Naive thymus-derived CD4-positive, alpha-beta T cell (primary cell): ENCODE data around the gene HMCN1. TPM values are rescaled to one million over a fixed set of nuclear protein-coding genes. Genes with fewer than 3 reads are reported as not detected.
"Not testable (repeated sequence)": the region's sequence is repeated elsewhere in the genome, so short reads cannot be mapped to it uniquely, and the experiment has no call there.

Experiments used
- ATAC-seq: fragments of 150-1000 bp; cut with Tn5 transposase; 2 replicates; pipeline ENCODE4 v1.10.0; 2021; ENCODE audit warnings: mild to moderate bottlenecking, moderate library complexity
- CTCF ChIA-PET: fragments of 350-600 bp; sonication (Branson Sonifier 250); formaldehyde crosslinking; loops from one replicate; lab custom pipeline; 2021; ENCODE audit warnings: antibody characterized with exemption; lab: Charles Lee
- POLR2A ChIA-PET: fragments of 350-600 bp; sonication (Branson Sonifier 250); formaldehyde crosslinking; loops from one replicate; lab custom pipeline; 2021; ENCODE audit warnings: antibody characterized with exemption, inconsistent platforms; lab: Charles Lee
- DNase-seq, 9 donors: peaks; one replicate each; pipeline versions ENCODE4 v3.0.0 to v3.0.0-alpha.2; 2020 to 2022; ENCODE audit warnings: mixed read lengths in 1 of 9
- H3K27ac ChIP-seq: one replicate; pipeline ENCODE4 v1.7.0; 2013; ENCODE audit warnings: mild to moderate bottlenecking, low read depth, low read length, moderate library complexity
- H3K27me3 ChIP-seq, 2 donors: one replicate each; pipeline ENCODE4 v1.7.0; 2013; ENCODE audit warnings: low read length in 2 of 2, mild to moderate bottlenecking in 2 of 2, moderate library complexity in 2 of 2; ENCODE audit not compliant: control insufficient read depth in 2 of 2, insufficient read depth in 2 of 2
- H3K36me3 ChIP-seq, 3 experiments: 1 replicate in 2 of 3; 2 replicates in 1 of 3; pipeline ENCODE4 v1.7.0; 2013; ENCODE audit warnings: low read length in 3 of 3, mild to moderate bottlenecking in 3 of 3, moderate library complexity in 1 of 3; ENCODE audit not compliant: insufficient read depth in 3 of 3, control insufficient read depth in 2 of 3
- H3K4me1 ChIP-seq, 2 donors: one replicate each; pipeline ENCODE4 v1.7.0; 2013; ENCODE audit warnings: low read length in 2 of 2, mild to moderate bottlenecking in 2 of 2, moderate library complexity in 1 of 2; ENCODE audit not compliant: control insufficient read depth in 2 of 2, insufficient read depth in 2 of 2
- H3K4me3 ChIP-seq: 2 replicates; pipeline ENCODE4 v1.7.0; 2013; ENCODE audit warnings: mild to moderate bottlenecking, low read length
- H3K9me3 ChIP-seq, 3 experiments: 1 replicate in 2 of 3; 2 replicates in 1 of 3; pipeline ENCODE4 v1.7.0; 2013; ENCODE audit warnings: low read length in 3 of 3; ENCODE audit not compliant: control insufficient read depth in 2 of 3
- H3K27ac Mint-ChIP-seq, 9 donors: one replicate each; pipeline ENCODE4 v1.8.0; 2020 to 2022; ENCODE audit warnings: mixed read lengths in 9 of 9, mild to moderate bottlenecking in 8 of 9, moderate library complexity in 5 of 9, inconsistent platforms in 2 of 9
- H3K27me3 Mint-ChIP-seq, 5 donors: one replicate each; pipeline ENCODE4 v1.8.0; 2021 to 2022; ENCODE audit warnings: mixed read lengths in 5 of 5, mild to moderate bottlenecking in 1 of 5
- H3K36me3 Mint-ChIP-seq, 5 donors: one replicate each; pipeline ENCODE4 v1.8.0; 2020 to 2022; ENCODE audit warnings: mixed read lengths in 5 of 5, mild to moderate bottlenecking in 3 of 5, inconsistent platforms in 1 of 5
- H3K4me1 Mint-ChIP-seq, 7 donors: one replicate each; pipeline ENCODE4 v1.8.0; 2020 to 2022; ENCODE audit warnings: mixed read lengths in 7 of 7, mild to moderate bottlenecking in 3 of 7, inconsistent platforms in 1 of 7
- H3K4me3 Mint-ChIP-seq, 10 donors: one replicate each; pipeline ENCODE4 v1.8.0; 2020 to 2022; ENCODE audit warnings: mild to moderate bottlenecking in 10 of 10, mixed read lengths in 10 of 10, moderate library complexity in 6 of 10, inconsistent platforms in 2 of 10
- H3K9me3 Mint-ChIP-seq, 11 donors: one replicate each; pipeline ENCODE4 v1.8.0; 2020 to 2022; ENCODE audit warnings: mixed read lengths in 11 of 11, mild to moderate bottlenecking in 4 of 11, inconsistent platforms in 1 of 11, moderate library complexity in 1 of 11
- intact Hi-C, 2 donors: fragments of 100-400 bp; cut with micrococcal nuclease; formaldehyde crosslinking; loops; one replicate each; pipeline ENCODE4 v1.15.1; 2023
- polyA plus RNA-seq, 2 donors: library from polyadenylated mRNA; unstranded; fragments of 300-500 nt; fragmentation: Illumina TruSeq; gene quantifications; one replicate each; pipeline ENCODE4 v1.2.3, GENCODE V29; 2021
- total RNA-seq, 6 experiments: library from RNA in 5 of 6; stranded (reverse) in 5 of 6; gene quantifications; 1 replicate in 5 of 6; 2 replicates in 1 of 6; pipeline ENCODE4 v1.2.3 and lab custom pipeline; 2021 to 2026

The HMCN1 gene
- total and polyA plus RNA-seq, 7 experiments from 2014 or later = under 0.01 to 0.19 (median 0.16) TPM; not detected in 3

- intact Hi-C loops, POLR2A ChIA-PET, H3K27ac Mint-ChIP-seq, ATAC-seq, H3K4me1 Mint-ChIP-seq, DNase-seq, H3K27me3 ChIP-seq, H3K9me3 ChIP-seq, H3K4me1 ChIP-seq, H3K4me3 Mint-ChIP-seq, H3K4me3 ChIP-seq, H3K27me3 Mint-ChIP-seq, H3K9me3 Mint-ChIP-seq, H3K36me3 Mint-ChIP-seq, H3K36me3 ChIP-seq, CTCF ChIA-PET, H3K27ac ChIP-seq: not testable (repeated sequence)
Measured at GRCh38 chr1:185892831-185893403, 158.7 kb downstream of the HMCN1 start.

GRCh38 chr1:185894791-185895190 is 160.6 kb downstream of the HMCN1 start:
- intact Hi-C loops = no loop called here
- no peak overlapping the region for H3K27ac ChIP-seq
- H3K4me1 Mint-ChIP-seq = no peaks in the 10 kb centered on the region
- no peak for ATAC-seq
- no peaks in the 10 kb centered on the region for H3K9me3 ChIP-seq
- no peaks in the 10 kb centered on the region for H3K4me1 ChIP-seq
- H3K4me3 ChIP-seq = no peak overlapping the region
- DNase-seq = no peak
- ChIA-PET POLR2A (no interaction called here), CTCF (no interaction called here)
- H3K4me3 Mint-ChIP-seq = no peak overlapping the region
- H3K27ac Mint-ChIP-seq = no peak overlapping the region
- H3K27me3 ChIP-seq = no peaks in the 10 kb centered on the region
- H3K27me3 Mint-ChIP-seq = peaks cover 0 to 14% (median 12%) of the 10 kb centered on the region in 5 donors
- H3K36me3 ChIP-seq = no peaks in the 10 kb centered on the region
- no peaks in the 10 kb centered on the region for H3K36me3 Mint-ChIP-seq
- H3K9me3 Mint-ChIP-seq = peaks cover 0 to 6% (median 0%) of the 10 kb centered on the region in 11 donors

GRCh38 chr1:185895208-185895900 is 161.2 kb downstream of the HMCN1 start:
- Histone ChIP-seq H3K27me3 (no peaks in the 10 kb centered on the region), H3K4me3 (no peak overlapping the region), H3K9me3 (no peaks in the 10 kb centered on the region), H3K36me3 (no peaks in the 10 kb centered on the region), H3K4me1 (no peaks in the 10 kb centered on the region), H3K27ac (no peak overlapping the region)
- Mint-ChIP-seq H3K27ac (no peak overlapping the region), H3K4me1 (no peaks in the 10 kb centered on the region), H3K36me3 (no peaks in the 10 kb centered on the region), H3K27me3 (peaks cover 0 to 19% (median 15%) of the 10 kb centered on the region in 5 donors), H3K9me3 (peaks cover 0 to 4% (median 0%) of the 10 kb centered on the region in 11 donors), H3K4me3 (no peak overlapping the region)
- DNase-seq (no peak), ATAC-seq (no peak)
- POLR2A ChIA-PET = no interaction called here
- intact Hi-C loops = no loop called here
- CTCF ChIA-PET = no interaction called here

- H3K36me3 Mint-ChIP-seq = no peaks in the 10 kb centered on the region
- ChIA-PET POLR2A (no interaction called here), CTCF (no interaction called here)
- no peaks in the 10 kb centered on the region for H3K27me3 ChIP-seq
- no peaks in the 10 kb centered on the region for H3K36me3 ChIP-seq
- H3K9me3 ChIP-seq = no peaks in the 10 kb centered on the region
- H3K27ac ChIP-seq = no peak overlapping the region
- H3K4me3 ChIP-seq = no peak overlapping the region
- H3K9me3 Mint-ChIP-seq = peaks cover 0 to 2% (median 0%) of the 10 kb centered on the region in 11 donors
- ATAC-seq (no peak), DNase-seq (no peak)
- H3K27me3 Mint-ChIP-seq = peaks cover 0 to 26% (median 18%) of the 10 kb centered on the region in 5 donors
- no peaks in the 10 kb centered on the region for H3K4me1 ChIP-seq
- no peak overlapping the region for H3K4me3 Mint-ChIP-seq
- intact Hi-C loops = no loop called here
- no peak overlapping the region for H3K27ac Mint-ChIP-seq
- no peaks in the 10 kb centered on the region for H3K4me1 Mint-ChIP-seq
Measured at GRCh38 chr1:185896863-185897262, 162.7 kb downstream of the HMCN1 start.

GRCh38 chr1:185906186-185906585 is 172.0 kb downstream of the HMCN1 start:
- Histone ChIP-seq H3K4me3 (no peak overlapping the region), H3K4me1 (no peaks in the 10 kb centered on the region), H3K9me3 (no peaks in the 10 kb centered on the region), H3K27me3 (no peaks in the 10 kb centered on the region), H3K27ac (no peak overlapping the region), H3K36me3 (no peaks in the 10 kb centered on the region)
- H3K4me3 Mint-ChIP-seq = no peak overlapping the region
- intact Hi-C loops = no loop called here
- ATAC-seq = no peak
- ChIA-PET CTCF (no interaction called here), POLR2A (no interaction called here)
- H3K4me1 Mint-ChIP-seq = peaks cover 0 to 2% (median 0%) of the 10 kb centered on the region in 7 donors
- no peaks in the 10 kb centered on the region for H3K36me3 Mint-ChIP-seq
- H3K27me3 Mint-ChIP-seq = peaks cover 0 to 12% (median 4%) of the 10 kb centered on the region in 5 donors
- DNase-seq = no peak
- no peaks in the 10 kb centered on the region for H3K9me3 Mint-ChIP-seq
- no peak overlapping the region for H3K27ac Mint-ChIP-seq

- POLR2A ChIA-PET = no interaction called here
- intact Hi-C loops = no loop called here
- Histone ChIP-seq H3K4me3 (no peak overlapping the region), H3K9me3 (no peaks in the 10 kb centered on the region), H3K27ac (no peak overlapping the region), H3K27me3 (no peaks in the 10 kb centered on the region), H3K4me1 (no peaks in the 10 kb centered on the region), H3K36me3 (no peaks in the 10 kb centered on the region)
- Mint-ChIP-seq H3K9me3 (no peaks in the 10 kb centered on the region), H3K27me3 (peaks cover 0 to 12% (median 3%) of the 10 kb centered on the region in 5 donors), H3K4me1 (peaks cover 0 to 2% (median 0%) of the 10 kb centered on the region in 7 donors), H3K27ac (no peak overlapping the region), H3K4me3 (no peak overlapping the region), H3K36me3 (no peaks in the 10 kb centered on the region)
- no peak for DNase-seq
- no peak for ATAC-seq
- CTCF ChIA-PET = no interaction called here
Measured at GRCh38 chr1:185907246-185907645, 173.1 kb downstream of the HMCN1 start.

- intact Hi-C loops = no loop called here
- H3K36me3 ChIP-seq = no peaks in the 10 kb centered on the region
- H3K4me1 ChIP-seq = no peaks in the 10 kb centered on the region
- Mint-ChIP-seq H3K27me3 (peaks cover 0 to 14% (median 0%) of the 10 kb centered on the region in 5 donors), H3K4me3 (no peak overlapping the region), H3K36me3 (no peaks in the 10 kb centered on the region), H3K27ac (no peak overlapping the region), H3K4me1 (peaks cover 0 to 2% (median 0%) of the 10 kb centered on the region in 7 donors), H3K9me3 (no peaks in the 10 kb centered on the region)
- ChIA-PET POLR2A (no interaction called here), CTCF (no interaction called here)
- no peaks in the 10 kb centered on the region for H3K27me3 ChIP-seq
- ATAC-seq (no peak), DNase-seq (no peak)
- H3K4me3 ChIP-seq = no peak overlapping the region
- H3K9me3 ChIP-seq = no peaks in the 10 kb centered on the region
- H3K27ac ChIP-seq = no peak overlapping the region
Measured at GRCh38 chr1:185911978-185912377, 177.8 kb downstream of the HMCN1 start.
